HG02938 (cell line): ENCODE measurements around the gene RAVER2.
"Not testable (repeated sequence)": the region's sequence is repeated elsewhere in the genome, so short reads cannot be mapped to it uniquely, and the experiment has no call there.

Source experiments
- ATAC-seq: cut with Tn5 transposase; IDR thresholded peaks from one replicate; pipeline ENCODE4 v1.9.1; 2021; ENCODE audit warnings: mild to moderate bottlenecking, moderate library complexity; ENCODE audit not compliant: unreplicated experiment

Gene RAVER2

DNA sequence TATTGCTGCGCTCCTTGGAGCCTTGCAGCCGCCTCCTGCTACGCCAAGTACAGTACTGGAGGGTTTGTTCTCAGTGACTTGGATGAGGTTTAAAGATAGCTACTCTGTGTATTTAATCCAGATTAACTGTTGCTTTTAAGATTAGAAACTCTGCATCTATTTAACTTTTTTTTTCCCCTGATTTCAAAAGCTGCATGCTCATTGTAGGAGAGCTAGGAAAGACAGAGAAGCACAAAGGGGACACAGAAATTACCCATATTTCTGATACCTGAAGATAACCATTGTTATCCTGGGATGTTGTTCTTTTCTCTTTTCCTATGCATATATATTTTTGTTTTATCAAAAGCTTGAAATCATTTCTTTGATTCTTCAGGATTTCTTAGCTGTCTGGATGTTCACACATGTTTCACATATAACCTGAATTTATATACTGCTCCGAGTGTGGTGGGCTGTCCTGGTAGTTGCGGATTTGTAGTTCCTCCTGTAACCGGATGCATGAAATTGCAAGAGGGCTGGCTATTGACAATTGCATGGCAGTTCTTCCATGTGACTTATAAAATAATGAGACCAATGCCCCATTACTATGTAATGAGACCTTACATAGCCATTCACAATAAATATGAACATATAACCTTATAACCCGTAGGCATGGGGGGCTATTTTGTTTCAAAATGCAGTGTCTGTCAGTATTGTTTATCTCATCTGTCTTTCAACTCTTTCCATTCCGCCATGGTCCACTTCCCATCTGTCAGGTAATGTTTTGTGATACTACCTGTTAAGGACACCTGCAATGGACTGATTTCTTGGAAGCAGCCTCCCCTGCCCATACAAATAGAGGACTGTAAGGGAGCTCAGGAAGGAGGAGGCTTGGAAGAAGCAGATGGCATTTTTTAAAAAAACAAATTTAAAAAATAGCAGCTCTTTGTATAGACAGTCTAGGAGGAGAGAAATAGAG is 1.4 kb downstream of the RAVER2 start:
- ATAC-seq: no peak

DNA sequence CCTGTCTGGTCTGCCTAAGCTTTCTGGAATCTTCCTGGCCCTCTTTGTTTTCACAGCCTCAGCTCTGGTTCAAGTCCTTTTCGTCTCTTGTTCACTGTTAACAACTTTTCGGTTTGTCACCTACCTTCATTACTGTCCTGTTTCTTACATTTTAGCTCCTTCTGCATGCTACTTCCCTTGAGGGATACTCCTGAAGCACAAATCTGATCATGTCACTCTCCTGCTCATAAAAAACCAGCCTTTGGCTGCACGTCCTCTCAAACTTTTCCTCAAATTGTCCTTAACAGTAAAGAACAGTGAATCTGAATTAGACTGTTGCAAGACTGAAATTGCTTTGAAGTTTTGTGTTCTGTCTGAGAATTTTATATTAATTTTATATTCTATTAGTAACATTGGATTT is 3.3 kb downstream of the RAVER2 start:
- no peak for ATAC-seq

DNA sequence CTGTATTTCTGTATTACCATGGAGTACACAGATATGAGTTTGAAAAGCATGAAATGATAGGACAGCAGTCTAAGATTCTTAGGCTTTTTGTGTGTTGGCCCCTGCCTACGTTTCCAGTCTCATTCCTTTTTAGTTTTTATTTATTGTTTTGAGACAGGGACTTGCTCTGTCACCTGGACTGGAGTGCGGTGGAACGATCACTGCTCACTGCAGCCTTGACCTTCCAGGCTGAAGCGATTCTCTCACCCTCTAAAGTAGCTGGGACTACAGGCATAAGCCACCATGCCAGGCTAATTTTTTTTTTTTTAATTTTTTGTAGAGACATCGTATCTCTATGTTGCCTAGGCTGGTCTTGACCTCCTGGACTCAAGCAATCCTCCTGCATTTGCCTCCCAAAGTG is 3.8 kb downstream of the RAVER2 start:
- no peak for ATAC-seq

DNA sequence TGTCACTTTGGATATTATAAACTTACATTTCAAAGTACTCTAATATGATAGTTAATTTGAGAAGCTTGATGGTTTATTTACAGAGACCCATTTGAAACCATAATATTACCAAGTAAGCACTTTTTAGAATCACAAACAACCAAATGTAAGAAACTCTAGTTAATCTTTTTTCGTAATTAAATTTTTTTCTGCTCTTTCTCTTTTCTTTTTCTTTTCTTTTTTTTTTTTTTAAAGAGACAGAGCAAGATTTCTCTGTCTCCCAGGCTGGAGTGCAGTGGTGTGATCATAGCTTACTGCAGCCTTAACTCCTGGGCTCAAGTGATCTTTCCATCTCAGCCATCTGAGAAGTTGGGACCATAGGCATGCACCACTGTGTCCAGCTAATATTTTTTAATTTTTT is 5.2 kb downstream of the RAVER2 start:
- ATAC-seq: no peak

DNA sequence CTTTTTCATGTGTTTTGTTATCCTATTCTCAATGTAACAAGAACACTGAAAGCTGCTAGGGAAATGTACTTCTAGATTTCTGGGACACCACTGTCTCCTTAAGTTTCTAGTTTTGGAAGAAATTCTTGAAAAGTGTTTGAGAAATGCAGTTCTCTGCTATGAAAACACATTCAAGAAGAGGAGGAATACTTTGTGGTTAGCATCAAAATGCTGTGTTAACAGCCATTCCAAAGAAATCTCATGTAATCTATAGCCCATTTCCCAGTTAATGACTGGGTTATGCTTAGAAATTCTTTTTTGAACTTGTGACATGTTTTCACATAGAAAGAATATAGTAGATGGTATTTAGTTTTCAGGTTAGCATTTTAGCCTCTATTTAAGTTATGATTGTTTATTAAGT is 6.0 kb downstream of the RAVER2 start:
- ATAC-seq: no peak

DNA sequence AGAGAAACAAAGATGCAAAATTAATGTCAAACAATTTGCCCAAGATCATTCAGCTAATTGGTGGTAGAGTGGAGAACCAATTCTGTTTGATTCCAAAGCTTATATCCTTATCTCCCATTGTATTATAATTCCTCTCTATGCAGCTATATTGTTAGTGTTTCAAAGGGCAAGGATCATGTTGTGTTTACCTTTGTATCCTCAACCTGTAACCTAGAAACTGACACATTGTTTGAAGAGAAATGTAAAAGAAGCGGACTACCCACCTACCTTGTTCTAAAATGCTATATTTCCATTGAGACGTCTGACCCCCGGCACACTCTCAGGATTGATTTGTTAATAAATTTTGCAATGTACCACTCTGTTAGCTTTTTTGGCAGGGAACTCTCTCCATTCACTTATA is 9.3 kb downstream of the RAVER2 start:
- ATAC-seq: no peak

DNA sequence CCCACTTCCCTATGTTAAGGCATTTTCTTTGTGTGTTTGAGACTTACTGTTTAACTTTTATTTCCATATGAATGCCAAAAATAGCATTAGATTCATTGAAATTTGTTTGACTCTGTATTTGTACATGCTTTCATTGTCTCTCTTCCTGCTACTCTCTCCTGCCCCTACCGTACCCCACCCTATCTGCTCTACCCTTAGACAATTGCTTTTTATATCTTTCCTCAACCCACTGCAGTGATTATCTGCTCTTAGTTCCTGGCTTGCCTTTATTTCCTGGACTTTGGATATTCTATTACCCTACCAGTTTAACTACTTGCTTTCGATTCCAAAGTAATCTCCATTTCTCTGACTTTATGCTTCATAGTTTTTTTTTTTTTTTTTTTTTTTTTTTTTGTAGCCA is 10.5 kb downstream of the RAVER2 start:
- no peak for ATAC-seq

DNA sequence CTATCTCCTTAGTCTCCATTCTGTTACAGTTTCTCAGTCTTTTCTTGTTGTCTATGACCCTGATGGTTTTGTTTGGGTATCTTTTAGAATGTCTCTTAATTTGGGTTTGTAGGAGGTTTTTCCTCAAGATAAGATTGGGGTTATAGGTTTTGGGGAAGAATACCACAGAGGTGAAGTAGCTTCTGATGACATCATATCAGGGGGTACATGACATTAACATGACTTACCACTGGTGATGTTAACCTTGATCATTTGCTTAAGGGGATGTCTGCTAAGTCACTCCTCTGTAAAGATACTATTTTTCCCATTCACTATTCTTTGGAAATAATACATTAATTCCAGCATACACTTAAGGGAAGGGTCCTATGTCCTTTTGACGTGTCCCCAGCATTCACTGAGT is 11.9 kb downstream of the RAVER2 start:
- ATAC-seq: no peak

DNA sequence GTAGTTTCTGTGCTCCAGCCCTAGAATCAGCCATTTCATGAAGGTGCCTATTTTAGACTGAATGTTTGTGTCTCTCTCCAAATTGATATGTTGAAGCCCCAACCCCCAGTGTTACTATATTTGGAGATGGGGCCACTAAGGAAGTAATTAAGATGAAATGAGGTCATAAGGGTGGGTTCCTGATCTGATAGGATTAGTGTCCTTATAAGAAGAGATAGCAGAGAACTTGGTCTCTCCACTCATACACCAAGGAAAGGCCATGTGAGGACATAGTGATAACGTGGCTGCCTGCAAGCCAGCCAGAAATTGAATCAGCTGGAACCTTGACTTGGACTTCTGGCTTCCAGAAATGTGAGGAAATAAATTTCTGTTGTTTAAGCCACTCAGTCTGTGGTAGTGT is 12.3 kb downstream of the RAVER2 start:
- no peak for ATAC-seq

DNA sequence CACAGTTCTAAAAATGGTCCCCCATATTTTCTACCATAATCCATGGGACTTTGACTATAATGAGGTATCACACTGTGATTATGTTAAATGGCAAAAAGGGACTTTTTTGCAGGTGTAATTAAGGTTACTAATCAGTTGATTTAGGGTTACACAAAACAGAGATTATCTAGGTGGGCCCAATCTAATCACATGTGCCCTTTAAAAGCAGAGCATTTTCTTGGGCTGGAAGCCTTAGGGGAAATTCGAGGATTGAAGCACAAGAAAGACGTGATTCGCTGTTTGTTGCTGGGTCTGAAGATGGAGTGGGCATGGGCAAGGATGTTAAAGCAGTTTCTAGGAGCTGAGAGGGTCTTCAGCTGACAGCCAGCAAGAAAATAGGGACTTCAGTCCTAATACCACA is 13.4 kb downstream of the RAVER2 start:
- ATAC-seq: no peak

DNA sequence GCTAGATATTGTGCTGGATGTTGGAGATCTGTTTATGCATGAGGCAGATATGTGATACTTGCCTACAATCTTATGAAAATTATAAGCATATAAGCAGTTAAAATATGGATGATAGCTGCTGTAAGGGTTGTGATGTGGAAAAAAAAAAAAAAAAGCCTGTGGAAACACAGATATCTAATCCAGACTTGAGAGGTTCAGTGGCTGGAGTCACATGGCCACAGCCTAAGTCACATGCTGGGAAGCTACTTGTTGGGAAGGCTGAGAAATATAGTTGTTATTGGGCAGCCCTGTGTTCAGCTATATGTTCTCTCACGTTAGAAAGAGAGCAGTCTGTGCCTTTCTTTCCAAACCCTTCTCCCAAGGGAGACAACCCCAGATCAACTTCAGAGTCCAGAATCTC is 15.1 kb downstream of the RAVER2 start:
- no peak for ATAC-seq

DNA sequence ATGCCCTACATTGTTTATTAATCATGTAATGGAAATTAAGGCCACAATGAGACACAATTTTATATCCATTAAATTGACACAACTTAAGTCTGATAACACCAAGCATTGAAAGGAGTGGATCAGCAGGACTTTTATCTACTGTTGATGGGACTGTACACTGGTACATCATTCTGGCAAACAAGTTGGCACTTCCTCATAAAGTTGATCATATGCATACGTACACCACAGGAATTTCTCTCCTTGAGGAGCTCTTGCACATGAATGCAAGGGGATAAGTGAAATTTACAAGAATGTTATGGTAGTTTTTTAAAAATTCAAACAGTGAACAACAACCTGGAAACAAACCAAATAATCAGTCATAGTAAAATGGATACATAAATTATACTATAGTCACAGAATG is 20.1 kb downstream of the RAVER2 start:
- ATAC-seq: no peak

DNA sequence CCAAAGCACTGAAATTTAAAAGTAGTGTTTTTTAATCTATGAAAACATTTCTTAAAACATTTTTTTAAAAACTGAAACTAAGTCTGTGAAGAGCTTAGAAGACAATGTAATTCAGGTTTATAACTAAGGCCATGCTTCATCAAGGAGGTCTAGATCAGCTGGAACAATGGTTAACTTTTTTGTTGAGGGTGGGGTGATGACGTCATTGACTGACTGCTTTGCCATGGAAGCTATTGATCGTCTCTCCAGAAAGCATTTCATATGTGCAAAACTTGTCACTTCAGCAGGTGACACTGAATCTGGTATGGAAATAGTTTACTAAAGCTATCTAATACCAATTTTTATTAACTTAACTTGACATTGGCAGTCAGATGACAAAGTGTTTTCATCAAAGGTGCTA is 21.0 kb downstream of the RAVER2 start:
- no peak for ATAC-seq

DNA sequence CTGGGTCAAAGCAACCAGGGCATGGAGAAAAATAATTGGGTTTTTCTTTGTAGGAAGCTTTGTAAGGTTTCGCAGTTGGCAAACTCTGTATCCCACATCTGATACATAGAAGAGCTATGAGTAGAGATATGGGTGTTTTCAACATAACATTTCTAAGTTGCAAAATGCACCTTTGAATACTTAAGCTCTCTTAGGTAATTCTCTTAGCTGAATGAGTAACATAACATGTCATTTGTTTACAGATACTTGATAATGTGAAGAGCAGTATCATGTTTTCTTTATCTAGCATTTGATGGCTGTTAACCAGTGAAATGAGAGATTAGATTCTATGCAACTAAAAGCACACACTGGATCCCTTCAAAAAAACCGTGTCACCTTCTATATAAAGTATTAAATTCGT is 21.6 kb downstream of the RAVER2 start:
- no peak for ATAC-seq

DNA sequence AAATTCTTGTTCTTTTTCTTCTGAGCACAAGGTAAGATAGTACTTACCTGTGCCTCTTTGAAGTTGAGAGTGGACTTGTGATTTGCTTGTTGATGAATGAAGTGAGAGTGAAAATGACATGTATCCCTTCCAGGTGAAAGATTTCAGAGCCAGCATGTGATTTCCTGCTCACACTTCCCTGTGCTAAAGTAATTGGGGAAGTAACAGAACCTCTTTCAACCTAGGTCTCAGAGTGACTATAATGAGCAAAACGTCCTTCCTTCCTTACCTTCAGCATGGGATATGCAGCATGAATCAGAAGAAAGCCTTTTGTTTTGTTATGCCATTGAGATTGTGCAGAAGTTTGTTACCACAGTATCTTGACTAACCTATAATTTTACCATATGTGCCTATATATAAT is 24.6 kb downstream of the RAVER2 start:
- ATAC-seq: no peak

DNA sequence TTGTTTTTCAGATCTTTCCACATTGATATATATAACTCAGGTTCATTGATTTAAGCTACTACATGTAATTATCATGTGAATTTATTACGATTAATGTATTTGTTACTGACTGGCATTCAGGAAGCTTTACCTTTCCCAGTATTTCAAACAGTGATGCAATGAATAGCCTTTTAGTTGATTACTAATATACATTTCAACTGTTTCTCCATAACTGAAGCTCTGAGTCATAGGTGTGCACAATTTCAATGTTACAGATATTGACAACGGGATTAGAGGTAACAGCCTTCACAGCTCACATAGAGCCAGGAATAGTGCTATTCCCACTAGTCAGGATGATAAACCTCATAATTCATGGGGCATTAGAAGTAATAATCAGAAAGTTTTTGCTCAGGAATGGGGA is 25.1 kb downstream of the RAVER2 start:
- no peak for ATAC-seq

DNA sequence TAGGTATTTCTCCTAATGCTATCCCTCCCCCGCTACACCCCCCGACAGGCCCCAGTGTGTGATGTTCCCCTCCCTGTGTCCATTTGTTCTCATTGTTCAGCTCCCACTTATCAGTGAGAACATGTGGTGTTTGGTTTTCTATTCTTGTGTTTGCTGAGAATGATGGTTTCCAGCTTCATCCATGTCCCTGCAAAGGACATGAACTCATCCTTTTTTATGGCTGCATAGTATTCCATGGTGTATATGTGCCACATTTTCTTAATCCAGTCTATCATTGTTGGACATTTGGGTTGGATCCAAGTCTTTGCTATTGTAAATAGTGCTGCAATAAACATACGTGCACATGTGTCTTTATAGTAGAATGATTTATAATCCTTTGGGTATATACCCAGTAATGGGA is 28.4 kb downstream of the RAVER2 start:
- ATAC-seq: not testable (repeated sequence)

DNA sequence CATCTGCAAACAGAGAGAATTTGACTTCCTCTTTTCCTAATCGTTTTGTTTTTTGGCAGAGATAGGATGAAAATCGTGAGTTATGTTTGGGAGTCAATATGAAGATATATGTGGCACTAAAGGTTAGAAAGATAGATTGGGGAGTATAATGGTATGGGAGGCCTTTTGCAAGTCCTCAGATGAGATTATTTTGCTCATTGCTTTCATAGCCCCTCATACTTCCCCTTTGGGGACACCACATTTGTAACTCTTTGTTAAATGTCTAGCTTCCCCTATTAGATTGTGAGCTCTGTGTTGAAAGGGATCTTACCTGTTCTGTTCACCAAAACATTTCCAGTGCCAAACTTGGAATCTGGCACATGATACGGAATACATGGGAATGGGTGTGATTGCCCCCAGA is 30.2 kb downstream of the RAVER2 start:
- no peak for ATAC-seq

DNA sequence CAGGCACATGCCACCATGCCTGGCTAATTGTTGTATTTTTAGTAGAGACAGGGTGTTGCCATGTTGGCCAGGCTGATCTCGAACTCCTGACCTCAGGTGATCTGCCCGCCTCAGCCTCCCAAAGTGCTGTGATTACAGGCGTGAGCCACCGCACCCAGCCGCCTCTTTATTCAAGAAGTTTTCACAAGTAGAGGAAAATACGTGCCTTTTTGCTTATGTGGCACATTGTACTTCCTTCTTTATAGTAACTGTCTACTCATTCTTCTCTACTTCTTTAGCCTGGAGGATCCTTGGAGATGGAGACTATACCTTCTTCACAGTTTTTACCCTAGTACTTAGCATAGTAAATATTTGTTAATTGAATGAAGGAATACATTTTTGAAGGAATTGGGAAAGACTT is 37.2 kb downstream of the RAVER2 start:
- ATAC-seq: not testable (repeated sequence)

DNA sequence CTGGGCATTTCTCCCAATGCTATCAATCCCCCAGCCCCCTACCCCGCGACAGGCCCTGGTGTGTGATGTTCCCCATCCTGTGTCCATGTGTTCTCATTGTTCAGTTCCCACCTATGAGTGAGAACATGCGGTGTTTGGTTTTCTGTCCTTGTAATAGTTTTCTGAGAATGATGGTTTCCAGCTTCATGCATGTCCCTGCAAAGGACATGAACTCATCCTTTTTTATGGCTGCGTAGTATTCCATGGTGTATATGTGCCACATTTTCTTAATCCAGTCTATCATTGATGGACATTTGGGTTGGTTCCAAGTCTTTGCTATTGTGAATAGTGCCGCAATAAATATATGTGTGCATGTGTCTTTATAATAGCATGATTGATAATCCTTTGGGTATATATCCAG is 38.0 kb downstream of the RAVER2 start:
- not testable (repeated sequence) for ATAC-seq

DNA sequence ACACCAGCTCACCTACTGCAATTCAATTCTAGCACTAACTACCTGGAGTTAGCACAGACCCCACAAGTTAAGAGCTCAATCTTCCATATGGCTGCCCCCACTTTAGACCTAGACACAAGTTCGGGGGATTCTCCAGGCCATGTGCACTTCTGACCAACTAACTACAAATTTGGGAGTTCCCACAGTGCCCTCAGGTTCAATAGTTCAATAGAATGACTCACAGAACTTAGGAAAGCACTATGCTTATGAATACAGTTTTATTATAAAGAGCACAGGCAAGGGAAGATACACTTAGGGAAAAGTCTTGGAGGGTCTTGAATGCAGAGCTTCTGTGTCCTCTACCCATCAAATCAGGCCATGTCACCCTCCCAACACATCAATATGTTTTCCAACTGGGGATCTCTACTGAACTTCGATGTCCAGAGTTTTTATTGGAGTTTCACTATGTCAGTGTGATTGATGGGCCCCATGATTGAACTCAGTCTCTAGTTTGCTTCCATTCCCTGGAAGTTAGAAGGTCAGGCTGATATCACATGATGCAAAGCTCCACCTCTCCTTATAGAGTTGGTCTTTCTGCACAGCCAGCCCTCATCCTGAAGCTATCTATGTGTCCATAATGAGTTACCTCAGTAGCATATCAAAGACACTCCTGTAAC is 46.1 kb downstream of the RAVER2 start:
- ATAC-seq: no peak

DNA sequence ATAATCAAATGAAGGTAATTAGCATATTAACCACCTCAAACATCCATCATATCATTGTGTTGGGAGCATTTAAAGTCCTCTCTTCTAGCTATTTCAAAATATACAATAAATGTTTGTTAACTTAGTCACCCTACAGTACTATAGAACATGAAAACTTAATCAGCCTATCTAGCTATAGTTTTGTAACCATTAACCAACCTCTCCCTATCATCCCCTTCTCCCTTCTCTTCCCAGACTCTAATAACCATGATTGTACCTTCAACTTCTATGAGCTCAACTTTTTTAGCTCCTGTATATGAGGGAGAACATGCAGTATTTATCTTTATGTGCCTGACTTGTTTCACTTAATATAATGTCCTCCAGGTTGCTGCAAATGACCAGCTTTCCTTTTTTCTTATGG is 54.0 kb downstream of the RAVER2 start:
- ATAC-seq: no peak
